A549 (cell line): Measurements from ENCODE around the gene FAM133A. TPM values are rescaled to one million over a fixed set of nuclear protein-coding genes. Genes with fewer than 3 reads are reported as not detected.

ENCODE experiments used
- ATAC-seq, 2 experiments: fragments of 200-7000 bp in 1 of 2; fragments of >200 bp in 1 of 2; cut with Nextera tagmentation in 1 of 2; cut with Tn5 transposase in 1 of 2; 3 replicates each; pipeline versions ENCODE4 v1.8.0 to v1.9.1; 2018 to 2020; ENCODE audit warnings: mild to moderate bottlenecking in 1 of 2, moderate library complexity in 1 of 2
- CTCF ChIA-PET: fragments of 300-600 bp; sonication (Branson Sonifier 250); formaldehyde crosslinking; extraction: SDS; loops from one replicate; lab custom pipeline; 2021; ENCODE audit warnings: antibody characterized with exemption, inconsistent platforms; lab: Yijun Ruan, JAX
- POLR2A ChIA-PET: fragments of 350-600 bp; formaldehyde crosslinking; extraction: SDS; loops from one replicate; lab custom pipeline; 2021; ENCODE audit warnings: antibody characterized with exemption, inconsistent platforms; lab: Yijun Ruan, JAX
- DNase-seq, 2 experiments: peaks; one replicate each; pipeline versions ENCODE4 v3.0.0 to v3.0.0-alpha.2; 2011 to 2016; ENCODE audit warnings: low read depth in 1 of 2, low spot score in 1 of 2
- FAIRE-seq: peaks from 2 replicates; lab custom pipeline; 2011; peaks lifted over from hg19 to GRCh38; lab: Jason Lieb, UNC
- H3K27ac ChIP-seq, 2 experiments: fragments of >200 bp; sonication (Bioruptor Twin); formaldehyde crosslinking; 3 replicates each; pipeline ENCODE4 v1.5.1; 2016 to 2017
- H3K4me1 ChIP-seq: fragments of >200 bp; sonication (Bioruptor Twin); formaldehyde crosslinking; 3 replicates; pipeline ENCODE4 v1.6.1; 2016
- H3K4me2 ChIP-seq: fragments of >200 bp; sonication (Bioruptor Twin); formaldehyde crosslinking; 3 replicates; pipeline ENCODE4 v1.6.1; 2016
- H3K4me3 ChIP-seq: fragments of >200 bp; sonication (Bioruptor Twin); formaldehyde crosslinking; 3 replicates; pipeline ENCODE4 v1.5.1; 2016
- H3K9me3 ChIP-seq: fragments of >200 bp; sonication (Bioruptor Twin); formaldehyde crosslinking; 3 replicates; pipeline ENCODE4 v1.6.1; 2016
- CEBPB ChIP-seq, 2 experiments: fragments of >200 bp in 1 of 2; sonication (Bioruptor Twin) in 1 of 2; formaldehyde crosslinking in 1 of 2; IDR thresholded peaks; 2 replicates each; pipeline ENCODE4 v1.6.1; 2012 to 2016
- CHD4 ChIP-seq: fragments of 200-600 bp; sonication (generic); IDR thresholded peaks from 2 replicates; pipeline ENCODE4 v1.6.1; 2016; ENCODE audit warnings: antibody characterized with exemption, mild to moderate bottlenecking, borderline replicate concordance
- E2F6 ChIP-seq: IDR thresholded peaks from 2 replicates; pipeline ENCODE4 v1.6.1; 2012; ENCODE audit warnings: low read depth, borderline replicate concordance
- EHF ChIP-seq: fragments of 250-450 bp; sonication (Bioruptor Pico); IDR thresholded peaks from 2 replicates; pipeline ENCODE4 v1.5.0; 2020; ENCODE audit warnings: mild to moderate bottlenecking
- ESRRA ChIP-seq: fragments of 150-350 bp; IDR thresholded peaks from 2 replicates; pipeline ENCODE4 v1.6.1; 2014; ENCODE audit warnings: mild to moderate bottlenecking, low read length, borderline replicate concordance
- GATA3 ChIP-seq: IDR thresholded peaks from 2 replicates; pipeline ENCODE4 v1.6.1; 2012; ENCODE audit warnings: borderline replicate concordance
- HDAC2 ChIP-seq: fragments of 200-600 bp; sonication (generic); IDR thresholded peaks from 2 replicates; pipeline ENCODE4 v1.6.1; 2016
- HOXB5 ChIP-seq: fragments of 250-450 bp; sonication (Bioruptor Pico); IDR thresholded peaks from 2 replicates; pipeline ENCODE4 v1.5.0; 2020; ENCODE audit warnings: mild to moderate bottlenecking, moderate library complexity
- KDM5A ChIP-seq: fragments of 200-600 bp; sonication (generic); IDR thresholded peaks from 2 replicates; pipeline ENCODE4 v1.6.1; 2016; ENCODE audit warnings: antibody characterized with exemption, mild to moderate bottlenecking
- MYC ChIP-seq: IDR thresholded peaks from 2 replicates; pipeline ENCODE4 v1.6.1; 2012; ENCODE audit warnings: mild to moderate bottlenecking, inconsistent platforms, low read length, improper control_type of control experiment, borderline replicate concordance
- POLR2A ChIP-seq: IDR thresholded peaks from 2 replicates; pipeline ENCODE4 v1.6.1; 2012; ENCODE audit warnings: mild to moderate bottlenecking, low read length
- RARB ChIP-seq: fragments of 250-450 bp; sonication (Bioruptor Pico); IDR thresholded peaks from 2 replicates; pipeline ENCODE4 v1.8.0; 2021; ENCODE audit warnings: mild to moderate bottlenecking, moderate library complexity
- RCOR1 ChIP-seq: fragments of 150-350 bp; IDR thresholded peaks from 2 replicates; pipeline ENCODE4 v1.6.1; 2014; ENCODE audit warnings: antibody characterized with exemption, low read length, low read depth
- RFX5 ChIP-seq: fragments of 450-650 bp; IDR thresholded peaks from 2 replicates; pipeline ENCODE4 v1.7.1; 2014; ENCODE audit warnings: antibody characterized with exemption, mild to moderate bottlenecking, moderate library complexity
- TFCP2L1 ChIP-seq: fragments of 250-450 bp; sonication (Bioruptor Pico); IDR thresholded peaks from 2 replicates; pipeline ENCODE4 v1.5.0; 2021; ENCODE audit warnings: mild to moderate bottlenecking
- ZNF302 ChIP-seq: fragments of 250-450 bp; sonication (Bioruptor Pico); IDR thresholded peaks from 2 replicates; pipeline ENCODE4 v1.9.0; 2021; ENCODE audit warnings: inconsistent platforms, mild to moderate bottlenecking, moderate library complexity
- ZSCAN20 ChIP-seq: fragments of 250-450 bp; sonication (Bioruptor Pico); IDR thresholded peaks from 2 replicates; pipeline ENCODE4 v1.8.0; 2022; ENCODE audit warnings: mild to moderate bottlenecking, moderate library complexity
- WGBS: methylation state at CpG from one replicate; pipeline ENCODE4 v1.1.6; 2017; ENCODE audit errors: missing lambda C conversion rate; 5-methylcytosine and 5-hydroxymethylcytosine counted together
- polyA minus RNA-seq: library from RNA; depleted of rRNA, polyadenylated mRNA; stranded (reverse); fragments of >200 nt; gene quantifications from 2 replicates; pipeline ENCODE4 v1.2.3, GENCODE V29; 2011; rRNA and poly(A)+ RNA removed
- polyA plus RNA-seq, 4 experiments: library from polyadenylated mRNA; depleted of rRNA in 3 of 4; stranded (reverse); fragments of >200 nt; fragmentation: RNase III in 1 of 4; extraction: RNeasy Plus Mini Kit Qiagen cat#74134 plus additional on column Dnase treatment in 1 of 4; gene quantifications; 2 replicates in 3 of 4; 3 replicates in 1 of 4; pipeline ENCODE4 v1.2.3, GENCODE V29; 2011 to 2017
- TF ChIP-seq, protein P1 (sequence below): fragments of 250-450 bp; sonication (Bioruptor Pico); IDR thresholded peaks from 2 replicates; pipeline ENCODE4 v1.5.0; 2020; ENCODE audit warnings: low read depth, mild to moderate bottlenecking, moderate library complexity
- TF ChIP-seq, protein P2 (sequence below): IDR thresholded peaks from 2 replicates; pipeline ENCODE4 v1.6.1; 2012

The FAM133A gene
- polyA plus RNA-seq (2011; rRNA removed): 2.8 and 4.2 TPM in 2 replicates
- 0.48 and 0.53 TPM in 2 replicates for polyA plus RNA-seq (2012; cell fraction: cytosol; rRNA removed)
- 0.11 and 0.27 TPM in 2 replicates for polyA plus RNA-seq (2012; cell fraction: nucleus; rRNA removed)
- 1.2 to 1.5 TPM (median 1.3 TPM) in 3 replicates for polyA plus RNA-seq (2017; fragmentation: RNase III; extraction: RNeasy Plus Mini Kit Qiagen cat#74134 plus additional on column Dnase treatment)
- 0.17 and 0.68 TPM in 2 replicates for polyA minus RNA-seq

DNA sequence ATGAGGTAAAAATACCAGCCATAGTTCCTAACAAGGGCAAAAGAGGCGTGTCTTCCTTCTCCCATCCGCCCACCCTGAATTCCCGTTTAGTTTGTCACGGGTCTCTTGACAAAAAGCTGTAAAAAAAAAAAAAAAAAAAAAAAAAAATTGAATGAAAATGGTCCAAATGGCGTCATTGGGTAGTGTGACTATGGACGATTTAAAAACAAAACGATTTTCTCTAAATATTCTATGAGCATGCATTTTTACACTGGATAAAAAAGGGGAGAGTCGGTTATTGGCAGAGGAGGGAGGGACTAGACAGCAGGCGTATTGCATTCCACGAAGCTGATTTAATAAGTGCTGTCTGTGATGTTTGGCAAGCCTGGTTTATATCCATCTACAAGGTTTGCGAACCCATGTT, at the start of gene FAM133A:
TSS of gene FAM133A (plus strand) at position 338 of the 403 bp plus-strand sequence. CDS start 35,214 bp downstream, outside the sequence.
- TF ChIP-seq EHF: no peak
- TF ChIP-seq E2F6: no peak
- no peak for TF ChIP-seq HDAC2
- TF ChIP-seq, all 56 proteins: peak for 0
- peak within 1 kb of the TSS; percentile 61 for H3K4me3 ChIP-seq
- POLR2A ChIA-PET: interaction anchor here (0.5 to 0.6 kb wide), 2 partner anchors 102 to 382 kb away, joined by 4 read pairs; no protein-coding TSS in a partner anchor
- CTCF ChIA-PET: interaction anchor here (0.6 kb wide), 1 partner anchor 1217 kb away, joined by 4 read pairs; no protein-coding TSS in a partner anchor
- FAIRE-seq (no peak), ATAC-seq (peak; percentile 31 to 72; a peak in 4 of 6 replicates), DNase-seq (peak in 1 of 2 experiments; percentile 10)
- 0 out of 6 replicates have a peak within 1 kb of the TSS, but pooled peaks of 1 of the 2 experiments have one; percentile 41 for H3K27ac ChIP-seq
- H3K4me2 ChIP-seq: peak within 1 kb of the TSS; percentile 83
- no peaks in the 10 kb centered on the region for H3K4me1 ChIP-seq
- 2% methylated on average over 11 of the region's 11 CpGs for WGBS
- H3K9me3 ChIP-seq: no peaks in the 10 kb centered on the region

- no peaks in the 10 kb centered on the region for H3K9me3 ChIP-seq
- ATAC-seq (no peak), DNase-seq (no peak)
- no peak overlapping the region for H3K4me3 ChIP-seq
- CTCF ChIA-PET: no interaction called here
- WGBS: 5% methylated on average over 2 of the region's 2 CpGs
- H3K4me1 ChIP-seq: no peaks in the 10 kb centered on the region
- TF ChIP-seq RFX5: no peak
- no peak for TF ChIP-seq POLR2A
- no peak for TF ChIP-seq RCOR1
- TF ChIP-seq HOXB5: no peak
- no peak for TF ChIP-seq RARB (CRISPR knock-in tag)
- TF ChIP-seq ZNF302 (CRISPR knock-in tag): no peak
- TF ChIP-seq CHD4: no peak
- TF ChIP-seq, protein P1, sequence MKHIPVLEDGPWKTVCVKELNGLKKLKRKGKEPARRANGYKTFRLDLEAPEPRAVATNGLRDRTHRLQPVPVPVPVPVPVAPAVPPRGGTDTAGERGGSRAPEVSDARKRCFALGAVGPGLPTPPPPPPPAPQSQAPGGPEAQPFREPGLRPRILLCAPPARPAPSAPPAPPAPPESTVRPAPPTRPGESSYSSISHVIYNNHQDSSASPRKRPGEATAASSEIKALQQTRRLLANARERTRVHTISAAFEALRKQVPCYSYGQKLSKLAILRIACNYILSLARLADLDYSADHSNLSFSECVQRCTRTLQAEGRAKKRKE (CRISPR knock-in tag): no peak
- no peak for TF ChIP-seq GATA3
- no peak for TF ChIP-seq CEBPB (IDR thresholded peaks at IDR 0.05)
- TF ChIP-seq KDM5A: no peak
- TF ChIP-seq, all 56 proteins: peak for 0
- no peak overlapping the region for H3K27ac ChIP-seq
- H3K4me2 ChIP-seq: no peak overlapping the region
- no peak for FAIRE-seq
- POLR2A ChIA-PET: no interaction called here
These were observed 36.4 kb upstream of the FAM133A start for GRCh38 chrX:93637591-93637990.

DNA sequence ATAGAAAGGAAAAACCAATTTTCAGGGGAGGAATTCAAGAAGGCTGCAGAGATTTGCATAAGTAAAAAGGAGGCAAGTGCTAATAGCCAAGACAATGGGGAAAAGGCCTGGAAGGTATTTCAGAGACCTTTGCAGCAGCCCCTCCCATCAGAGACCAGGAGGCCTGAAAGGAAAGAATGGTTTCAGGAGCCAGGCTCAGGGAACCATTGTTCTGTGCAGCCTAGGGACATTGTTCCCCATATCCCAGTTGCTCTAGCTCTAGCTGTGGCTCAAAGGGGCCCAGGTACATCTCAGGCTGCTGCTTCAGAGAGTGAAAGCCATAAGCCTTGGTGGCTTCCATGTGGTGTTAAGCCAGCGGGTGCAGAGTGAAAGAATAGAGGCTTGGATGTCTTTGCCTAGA, 24.6 kb upstream of the FAM133A start:
- no peak overlapping the region for H3K4me2 ChIP-seq
- no peak for ATAC-seq
- H3K9me3 ChIP-seq: no peaks in the 10 kb centered on the region
- no peak for TF ChIP-seq TFCP2L1 (CRISPR knock-in tag)
- TF ChIP-seq RARB (CRISPR knock-in tag): no peak
- no peak for TF ChIP-seq MYC
- no peak for TF ChIP-seq RFX5
- TF ChIP-seq, protein P2, sequence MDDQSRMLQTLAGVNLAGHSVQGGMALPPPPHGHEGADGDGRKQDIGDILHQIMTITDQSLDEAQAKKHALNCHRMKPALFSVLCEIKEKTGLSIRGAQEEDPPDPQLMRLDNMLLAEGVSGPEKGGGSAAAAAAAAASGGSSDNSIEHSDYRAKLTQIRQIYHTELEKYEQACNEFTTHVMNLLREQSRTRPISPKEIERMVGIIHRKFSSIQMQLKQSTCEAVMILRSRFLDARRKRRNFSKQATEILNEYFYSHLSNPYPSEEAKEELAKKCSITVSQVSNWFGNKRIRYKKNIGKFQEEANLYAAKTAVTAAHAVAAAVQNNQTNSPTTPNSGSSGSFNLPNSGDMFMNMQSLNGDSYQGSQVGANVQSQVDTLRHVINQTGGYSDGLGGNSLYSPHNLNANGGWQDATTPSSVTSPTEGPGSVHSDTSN: no peak
- TF ChIP-seq ZSCAN20: no peak
- no peak for TF ChIP-seq ESRRA
- TF ChIP-seq, all 56 proteins: peak for 0
- no peak overlapping the region for H3K27ac ChIP-seq
- no peak overlapping the region for H3K4me3 ChIP-seq
- POLR2A ChIA-PET: no interaction called here
- WGBS: 0% methylated on average over 1 of the region's 1 CpG
- CTCF ChIA-PET: no interaction called here
- no peak for DNase-seq
- no peaks in the 10 kb centered on the region for H3K4me1 ChIP-seq
- no peak for FAIRE-seq
